Endodermal cell (in vitro differentiated cells): ENCODE data around the gene ADAMTS4. TPM values are rescaled to one million over a fixed set of nuclear protein-coding genes. Genes with fewer than 3 reads are reported as not detected.

ENCODE experiments used
- DNase-seq: peaks from one replicate; pipeline ENCODE4 v3.0.0-alpha.2; 2017
- H3K27ac ChIP-seq: 2 replicates; pipeline ENCODE4 v1.5.1; 2013; ENCODE audit warnings: mild to moderate bottlenecking, low read depth, low read length, moderate library complexity
- H3K27me3 ChIP-seq: 2 replicates; pipeline ENCODE4 v1.6.1; 2013; ENCODE audit warnings: mild to moderate bottlenecking, low read length, moderate library complexity; ENCODE audit not compliant: insufficient read depth, control insufficient read depth, poor library complexity, severe bottlenecking
- H3K36me3 ChIP-seq: 2 replicates; pipeline ENCODE4 v1.7.0; 2013; ENCODE audit warnings: mild to moderate bottlenecking, low read length, moderate library complexity; ENCODE audit not compliant: control insufficient read depth, insufficient read depth
- H3K4me1 ChIP-seq: one replicate; pipeline ENCODE4 v1.7.0; 2013; ENCODE audit warnings: low read length; ENCODE audit not compliant: control insufficient read depth, insufficient read depth
- H3K4me3 ChIP-seq: 2 replicates; pipeline ENCODE4 v1.5.1; 2013; ENCODE audit warnings: mild to moderate bottlenecking, low read length, moderate library complexity
- H3K9ac ChIP-seq: 2 replicates; pipeline ENCODE4 v1.6.1; 2013; ENCODE audit warnings: mild to moderate bottlenecking, low read length, moderate library complexity; ENCODE audit not compliant: poor library complexity, severe bottlenecking; ENCODE audit errors: extremely low read depth
- H3K9me3 ChIP-seq: 2 replicates; pipeline ENCODE4 v1.6.1; 2013; ENCODE audit warnings: mild to moderate bottlenecking, low read length, moderate library complexity; ENCODE audit not compliant: control insufficient read depth
- H3K27ac Mint-ChIP-seq: 2 replicates; pipeline ENCODE4 v1.8.0; 2020; ENCODE audit warnings: mixed read lengths
- H3K27me3 Mint-ChIP-seq: 2 replicates; pipeline ENCODE4 v1.8.0; 2021; ENCODE audit warnings: mild to moderate bottlenecking, mixed read lengths; ENCODE audit not compliant: insufficient read depth
- H3K36me3 Mint-ChIP-seq: 2 replicates; pipeline ENCODE4 v1.8.0; 2020; ENCODE audit warnings: low read depth, mixed read lengths
- H3K4me1 Mint-ChIP-seq: 2 replicates; pipeline ENCODE4 v1.8.0; 2020; ENCODE audit warnings: mixed read lengths
- H3K4me3 Mint-ChIP-seq: 2 replicates; pipeline ENCODE4 v1.8.0; 2020; ENCODE audit warnings: mild to moderate bottlenecking, moderate library complexity, mixed read lengths
- H3K9me3 Mint-ChIP-seq: 2 replicates; pipeline ENCODE4 v1.8.0; 2020; ENCODE audit warnings: mild to moderate bottlenecking, mixed read lengths
- WGBS, 2 experiments: methylation state at CpG; one replicate each; pipeline versions ENCODE4 v1.1.5 to v1.1.7; 2013; ENCODE audit warnings: missing lambda C conversion rate in 2 of 2, mixed read lengths in 1 of 2; ENCODE audit not compliant: insufficient coverage in 1 of 2, insufficient read length in 1 of 2; 5-methylcytosine and 5-hydroxymethylcytosine counted together
- total RNA-seq, 2 donors: library from RNA; stranded (reverse); fragmentation: NEBNext Ultra II Directional in 1 of 2; extraction: Animal tissue kit (Norgen Biotek cat#: 25700) in 1 of 2; gene quantifications; 2 replicates in 1 of 2; 3 replicates in 1 of 2; pipeline ENCODE4 v1.2.1, GENCODE V29; 2021
- TF ChIP-seq, protein P1 (sequence below): fragments of 200-600 bp; sonication (generic); conservative IDR thresholded peaks from 2 replicates; pipeline ENCODE4 v1.5.0; 2021; ENCODE audit warnings: antibody characterized with exemption, mild to moderate bottlenecking

The ADAMTS4 gene
- total RNA-seq, 2 donors from 2014 or later, result 4.4 to 9.6 TPM

- Histone ChIP-seq H3K9me3 (no peaks in the 10 kb centered on the region), H3K27ac (no peak overlapping the region), H3K27me3 (no peaks in the 10 kb centered on the region), H3K4me3 (no peak overlapping the region), H3K36me3 (peaks cover 55% of the 10 kb centered on the region), H3K9ac (no peak overlapping the region), H3K4me1 (peaks cover 5% of the 10 kb centered on the region)
- 96 to 98% methylated on average over 17 to 22 of the region's 22 CpGs for WGBS, 2 experiments
- no peak for DNase-seq
- H3K36me3 Mint-ChIP-seq, result peaks cover 35% of the 10 kb centered on the region
- peak overlapping the region; percentile 89 for H3K27ac Mint-ChIP-seq
- no peaks in the 10 kb centered on the region for H3K9me3 Mint-ChIP-seq
- H3K4me3 Mint-ChIP-seq, result peak overlapping the region; percentile 77
- TF ChIP-seq, protein P1, sequence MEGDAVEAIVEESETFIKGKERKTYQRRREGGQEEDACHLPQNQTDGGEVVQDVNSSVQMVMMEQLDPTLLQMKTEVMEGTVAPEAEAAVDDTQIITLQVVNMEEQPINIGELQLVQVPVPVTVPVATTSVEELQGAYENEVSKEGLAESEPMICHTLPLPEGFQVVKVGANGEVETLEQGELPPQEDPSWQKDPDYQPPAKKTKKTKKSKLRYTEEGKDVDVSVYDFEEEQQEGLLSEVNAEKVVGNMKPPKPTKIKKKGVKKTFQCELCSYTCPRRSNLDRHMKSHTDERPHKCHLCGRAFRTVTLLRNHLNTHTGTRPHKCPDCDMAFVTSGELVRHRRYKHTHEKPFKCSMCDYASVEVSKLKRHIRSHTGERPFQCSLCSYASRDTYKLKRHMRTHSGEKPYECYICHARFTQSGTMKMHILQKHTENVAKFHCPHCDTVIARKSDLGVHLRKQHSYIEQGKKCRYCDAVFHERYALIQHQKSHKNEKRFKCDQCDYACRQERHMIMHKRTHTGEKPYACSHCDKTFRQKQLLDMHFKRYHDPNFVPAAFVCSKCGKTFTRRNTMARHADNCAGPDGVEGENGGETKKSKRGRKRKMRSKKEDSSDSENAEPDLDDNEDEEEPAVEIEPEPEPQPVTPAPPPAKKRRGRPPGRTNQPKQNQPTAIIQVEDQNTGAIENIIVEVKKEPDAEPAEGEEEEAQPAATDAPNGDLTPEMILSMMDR, result no peak
- peaks cover 23% of the 10 kb centered on the region for H3K4me1 Mint-ChIP-seq
- no peaks in the 10 kb centered on the region for H3K27me3 Mint-ChIP-seq
Observed at GRCh38 chr1:161160671-161161145, 38.1 kb downstream of the ADAMTS4 start.

DNA sequence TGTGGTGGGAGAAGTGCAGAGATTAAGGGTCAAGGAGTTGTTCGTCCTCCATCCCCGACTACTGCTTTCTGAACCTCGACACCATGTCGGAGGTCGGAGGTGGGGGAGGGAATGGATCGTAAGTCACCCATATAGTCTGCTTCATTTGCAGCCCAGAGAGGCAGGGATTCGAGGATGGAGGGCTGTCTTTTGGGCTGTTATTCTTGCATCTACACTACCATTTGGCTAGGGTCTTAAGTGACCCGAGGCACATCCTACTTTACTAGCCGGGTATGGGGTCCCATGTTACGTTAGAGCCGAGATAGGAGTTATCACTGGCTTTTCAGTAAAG is 39.0 kb downstream of the ADAMTS4 start:
- H3K4me1 ChIP-seq, result peaks cover under 1% of the 10 kb centered on the region
- peaks cover 52% of the 10 kb centered on the region for H3K36me3 ChIP-seq
- Mint-ChIP-seq H3K9me3 (no peaks in the 10 kb centered on the region), H3K36me3 (peaks cover 35% of the 10 kb centered on the region), H3K27ac (peak overlapping the region; percentile 89), H3K4me1 (peaks cover 23% of the 10 kb centered on the region), H3K4me3 (peak overlapping the region; percentile 77), H3K27me3 (no peaks in the 10 kb centered on the region)
- 20 to 59% methylated on average over 3 to 11 of the region's 11 CpGs for WGBS, 2 experiments
- DNase-seq, result no peak
- H3K9ac ChIP-seq, result peak overlapping the region; percentile 68
- TF ChIP-seq, protein P1, result no peak
- H3K4me3 ChIP-seq, result peak overlapping the region; percentile 86
- no peaks in the 10 kb centered on the region for H3K27me3 ChIP-seq
- H3K27ac ChIP-seq, result no peak overlapping the region
- no peaks in the 10 kb centered on the region for H3K9me3 ChIP-seq

- peak; percentile 97 for DNase-seq
- H3K4me1 Mint-ChIP-seq, result peaks cover 25% of the 10 kb centered on the region
- H3K4me3 ChIP-seq, result peak within 1 kb of the TSS; percentile 86
- TF ChIP-seq, protein P1, result peak; percentile 56
- H3K27me3 Mint-ChIP-seq, result no peaks in the 10 kb centered on the region
- H3K27me3 ChIP-seq, result no peaks in the 10 kb centered on the region
- peak within 1 kb of the TSS; percentile 68 for H3K9ac ChIP-seq
- no peaks in the 10 kb centered on the region for H3K4me1 ChIP-seq
- H3K4me3 Mint-ChIP-seq, result peak within 1 kb of the TSS; percentile 77
- peaks cover 31% of the 10 kb centered on the region for H3K36me3 Mint-ChIP-seq
- H3K27ac ChIP-seq, result peak within 1 kb of the TSS; percentile 79
- no peaks in the 10 kb centered on the region for H3K9me3 ChIP-seq
- H3K36me3 ChIP-seq, result peaks cover 46% of the 10 kb centered on the region
- no peaks in the 10 kb centered on the region for H3K9me3 Mint-ChIP-seq
- peak within 1 kb of the TSS; percentile 89 for H3K27ac Mint-ChIP-seq
- 3 to 7% methylated on average over 25 to 60 of the region's 60 CpGs for WGBS, 2 experiments
Observed at GRCh38 chr1:161159087-161159912, 39.6 kb downstream of the ADAMTS4 start, which contains the start of gene USP21. USP21 (plus strand) TSS chr1:161159500; CDS start chr1:161160641, 1,141 bp downstream.
